Measurements from ENCODE around the gene SRMS. TPM values are rescaled to one million over a fixed set of nuclear protein-coding genes. Genes with fewer than 3 reads are reported as not detected.
"Not testable (repeated sequence)": the region's sequence is repeated elsewhere in the genome, so short reads cannot be mapped to it uniquely, and the experiment has no call there.

Gene SRMS
- total and polyA plus RNA-seq, 5 donors: not detected

- Histone ChIP-seq H3K4me3 (ENCODE audit: low read length) (no peak overlapping the region), H3K27ac (ENCODE audit: low read length) (no peak overlapping the region), H3K9me3 (ENCODE audit: control insufficient read depth, low read length) (no peaks in the 10 kb centered on the region), H3K27me3 (ENCODE audit: control insufficient read depth, insufficient read depth) (no peaks in the 10 kb centered on the region), H3K4me1 (ENCODE audit: control insufficient read depth, insufficient read depth, low read length) (no peaks in the 10 kb centered on the region)
- ATAC-seq (no peak), DNase-seq (peak in 1 of 3 donors; percentile 48)
- 94% methylated on average over 54 of the region's 54 CpGs for WGBS
- intact Hi-C loops (cut with DNase I): no loop called here
Measured at GRCh38 chr20:63562461-63563224, 15.1 kb upstream of the SRMS start.

GRCh38 chr20:63561624-63562396 lies 14.3 kb upstream of the SRMS start:
- intact Hi-C loops (cut with DNase I): no loop called here
- no peaks in the 10 kb centered on the region for H3K9me3 ChIP-seq (ENCODE audit: control insufficient read depth, low read length)
- ATAC-seq (no peak), DNase-seq (peak in 1 of 3 donors; percentile 50)
- 88% methylated on average over 36 of the region's 36 CpGs for WGBS
- no peak overlapping the region for H3K4me3 ChIP-seq (ENCODE audit: low read length)
- H3K27me3 ChIP-seq (ENCODE audit: control insufficient read depth, insufficient read depth): no peaks in the 10 kb centered on the region
- H3K27ac ChIP-seq (ENCODE audit: low read length): no peak overlapping the region
- no peaks in the 10 kb centered on the region for H3K4me1 ChIP-seq (ENCODE audit: control insufficient read depth, insufficient read depth, low read length)

GRCh38 chr20:63560856-63561609 lies 13.5 kb upstream of the SRMS start:
- Histone ChIP-seq H3K4me3 (ENCODE audit: low read length) (no peak overlapping the region), H3K27ac (ENCODE audit: low read length) (no peak overlapping the region), H3K4me1 (ENCODE audit: control insufficient read depth, insufficient read depth, low read length) (no peaks in the 10 kb centered on the region), H3K9me3 (ENCODE audit: control insufficient read depth, low read length) (no peaks in the 10 kb centered on the region), H3K27me3 (ENCODE audit: control insufficient read depth, insufficient read depth) (no peaks in the 10 kb centered on the region)
- ATAC-seq: no peak
- 95% methylated on average over 26 of the region's 26 CpGs for WGBS
- intact Hi-C loops (cut with DNase I): no loop called here
- DNase-seq: peak in 1 of 3 donors; percentile 38

- Histone ChIP-seq H3K9me3 (ENCODE audit: control insufficient read depth, low read length) (no peaks in the 10 kb centered on the region), H3K27me3 (ENCODE audit: control insufficient read depth, insufficient read depth) (no peaks in the 10 kb centered on the region), H3K27ac (ENCODE audit: low read length) (no peak overlapping the region), H3K4me3 (ENCODE audit: low read length) (no peak overlapping the region), H3K4me1 (ENCODE audit: control insufficient read depth, insufficient read depth, low read length) (no peaks in the 10 kb centered on the region)
- ATAC-seq: no peak
- intact Hi-C loops (cut with DNase I): no loop called here
- DNase-seq: no peak
- WGBS: 96% methylated on average over 16 of the region's 16 CpGs
Measured at GRCh38 chr20:63560333-63560805, 12.8 kb upstream of the SRMS start.

- 94% methylated on average over 30 of the region's 31 CpGs for WGBS
- H3K27ac ChIP-seq (ENCODE audit: low read length); H3K27me3 ChIP-seq (ENCODE audit: control insufficient read depth, insufficient read depth); H3K4me1 ChIP-seq (ENCODE audit: control insufficient read depth, insufficient read depth, low read length); ATAC-seq; H3K9me3 ChIP-seq (ENCODE audit: control insufficient read depth, low read length); H3K4me3 ChIP-seq (ENCODE audit: low read length); intact Hi-C loops (cut with DNase I): not testable (repeated sequence)
- peak in 1 of 3 donors; percentile 51 for DNase-seq
Measured at GRCh38 chr20:63559485-63560332, 12.2 kb upstream of the SRMS start.

GRCh38 chr20:63558804-63559484 lies 11.4 kb upstream of the SRMS start:
- DNase-seq (no peak), ATAC-seq (no peak)
- intact Hi-C loops (cut with DNase I): no loop called here
- Histone ChIP-seq H3K4me1 (ENCODE audit: control insufficient read depth, insufficient read depth, low read length) (no peaks in the 10 kb centered on the region), H3K4me3 (ENCODE audit: low read length) (no peak overlapping the region), H3K9me3 (ENCODE audit: control insufficient read depth, low read length) (no peaks in the 10 kb centered on the region), H3K27me3 (ENCODE audit: control insufficient read depth, insufficient read depth) (no peaks in the 10 kb centered on the region), H3K27ac (ENCODE audit: low read length) (no peak overlapping the region)
- WGBS: 95% methylated on average over 14 of the region's 14 CpGs

GRCh38 chr20:63557481-63557891 lies 9.9 kb upstream of the SRMS start:
- no peaks in the 10 kb centered on the region for H3K4me1 ChIP-seq (ENCODE audit: control insufficient read depth, insufficient read depth, low read length)
- H3K27me3 ChIP-seq (ENCODE audit: control insufficient read depth, insufficient read depth): no peaks in the 10 kb centered on the region
- no peak overlapping the region for H3K27ac ChIP-seq (ENCODE audit: low read length)
- WGBS: 90% methylated on average over 19 of the region's 19 CpGs
- no peaks in the 10 kb centered on the region for H3K9me3 ChIP-seq (ENCODE audit: control insufficient read depth, low read length)
- no peak overlapping the region for H3K4me3 ChIP-seq (ENCODE audit: low read length)
- DNase-seq: no peak
- ATAC-seq: no peak
- intact Hi-C loops (cut with DNase I): no loop called here

GRCh38 chr20:63556873-63557478 lies 9.4 kb upstream of the SRMS start:
- ATAC-seq: no peak
- Histone ChIP-seq H3K9me3 (ENCODE audit: control insufficient read depth, low read length) (no peaks in the 10 kb centered on the region), H3K27ac (ENCODE audit: low read length) (no peak overlapping the region), H3K27me3 (ENCODE audit: control insufficient read depth, insufficient read depth) (no peaks in the 10 kb centered on the region), H3K4me3 (ENCODE audit: low read length) (no peak overlapping the region), H3K4me1 (ENCODE audit: control insufficient read depth, insufficient read depth, low read length) (no peaks in the 10 kb centered on the region)
- WGBS: 66% methylated on average over 23 of the region's 23 CpGs
- no peak for DNase-seq
- intact Hi-C loops (cut with DNase I): no loop called here

- H3K4me1 ChIP-seq (ENCODE audit: control insufficient read depth, insufficient read depth, low read length): no peaks in the 10 kb centered on the region
- H3K27ac ChIP-seq (ENCODE audit: low read length): no peak overlapping the region
- H3K27me3 ChIP-seq (ENCODE audit: control insufficient read depth, insufficient read depth): no peaks in the 10 kb centered on the region
- ATAC-seq (no peak), DNase-seq (no peak)
- H3K4me3 ChIP-seq (ENCODE audit: low read length): no peak overlapping the region
- WGBS: 94% methylated on average over 45 of the region's 45 CpGs
- intact Hi-C loops (cut with DNase I): no loop called here
- H3K9me3 ChIP-seq (ENCODE audit: control insufficient read depth, low read length): no peaks in the 10 kb centered on the region
Measured at GRCh38 chr20:63555661-63556381, 8.3 kb upstream of the SRMS start.
